Measurements from ENCODE around the gene PRKN. TPM values are rescaled to one million over a fixed set of nuclear protein-coding genes. Genes with fewer than 3 reads are reported as not detected.
"Not testable (repeated sequence)": the region's sequence is repeated elsewhere in the genome, so short reads cannot be mapped to it uniquely, and the experiment has no call there.

PRKN gene
- total RNA-seq, 3 donors from 2014 or later = 5.2 to 10.2 (median 8.1) TPM

DNA sequence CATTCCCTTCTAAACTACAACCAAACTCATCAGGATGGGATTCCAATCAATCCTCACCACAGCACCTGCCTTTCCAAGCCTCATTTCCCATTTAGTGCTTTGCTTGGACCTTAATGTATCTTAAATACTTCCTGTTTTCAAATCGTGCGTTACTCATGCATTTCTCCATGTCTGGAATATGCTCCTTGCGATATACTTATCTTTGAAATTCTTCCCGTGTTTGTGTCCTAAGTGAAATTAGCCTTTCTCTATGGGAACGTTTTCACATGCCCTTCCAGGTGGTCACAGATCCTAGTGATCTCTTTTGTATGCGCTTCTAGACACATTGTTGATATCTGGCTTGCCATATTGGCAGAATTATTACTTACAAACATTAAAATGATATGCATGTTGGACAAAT, 833.1 kb downstream of the PRKN start:
- no peak for DNase-seq
- intact Hi-C loops (cut with DNase I, micrococcal nuclease) = no loop called here
- no peak overlapping the region for H3K4me3 ChIP-seq
- TF ChIP-seq, protein P1, sequence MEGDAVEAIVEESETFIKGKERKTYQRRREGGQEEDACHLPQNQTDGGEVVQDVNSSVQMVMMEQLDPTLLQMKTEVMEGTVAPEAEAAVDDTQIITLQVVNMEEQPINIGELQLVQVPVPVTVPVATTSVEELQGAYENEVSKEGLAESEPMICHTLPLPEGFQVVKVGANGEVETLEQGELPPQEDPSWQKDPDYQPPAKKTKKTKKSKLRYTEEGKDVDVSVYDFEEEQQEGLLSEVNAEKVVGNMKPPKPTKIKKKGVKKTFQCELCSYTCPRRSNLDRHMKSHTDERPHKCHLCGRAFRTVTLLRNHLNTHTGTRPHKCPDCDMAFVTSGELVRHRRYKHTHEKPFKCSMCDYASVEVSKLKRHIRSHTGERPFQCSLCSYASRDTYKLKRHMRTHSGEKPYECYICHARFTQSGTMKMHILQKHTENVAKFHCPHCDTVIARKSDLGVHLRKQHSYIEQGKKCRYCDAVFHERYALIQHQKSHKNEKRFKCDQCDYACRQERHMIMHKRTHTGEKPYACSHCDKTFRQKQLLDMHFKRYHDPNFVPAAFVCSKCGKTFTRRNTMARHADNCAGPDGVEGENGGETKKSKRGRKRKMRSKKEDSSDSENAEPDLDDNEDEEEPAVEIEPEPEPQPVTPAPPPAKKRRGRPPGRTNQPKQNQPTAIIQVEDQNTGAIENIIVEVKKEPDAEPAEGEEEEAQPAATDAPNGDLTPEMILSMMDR (IDR thresholded peaks at IDR 0.05) = no peak
- no peak for ATAC-seq
- no peaks in the 10 kb centered on the region for H3K9me3 ChIP-seq
- no peaks in the 10 kb centered on the region for H3K36me3 ChIP-seq (ENCODE audit: low read depth)
- H3K4me1 ChIP-seq (ENCODE audit: low read depth) = no peaks in the 10 kb centered on the region

DNA sequence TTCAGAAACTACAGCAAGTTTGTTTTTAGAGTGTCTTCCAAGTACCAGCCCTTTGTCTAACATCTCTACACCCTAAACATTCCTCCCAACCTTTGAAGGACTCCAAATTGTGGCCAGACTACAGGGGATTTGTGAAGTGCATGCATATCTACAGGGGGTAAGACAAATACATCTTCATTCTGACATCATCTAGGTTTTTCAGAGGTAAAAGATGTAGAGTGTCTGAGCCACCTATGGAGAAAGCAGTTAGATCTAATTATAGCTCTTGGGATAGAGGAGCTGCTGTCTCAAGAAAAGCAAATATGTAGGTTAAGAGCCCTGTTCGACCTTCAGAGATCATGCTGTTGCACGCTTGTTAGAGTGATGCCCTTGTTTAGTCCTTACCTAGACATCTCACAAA, 836.0 kb downstream of the PRKN start:
- DNase-seq (no peak), ATAC-seq (no peak)
- TF ChIP-seq, protein P1 (IDR thresholded peaks at IDR 0.05) = no peak
- H3K4me3 ChIP-seq = no peak overlapping the region
- H3K36me3 ChIP-seq (ENCODE audit: low read depth) = no peaks in the 10 kb centered on the region
- H3K4me1 ChIP-seq (ENCODE audit: low read depth) = no peaks in the 10 kb centered on the region
- intact Hi-C loops (cut with DNase I, micrococcal nuclease) = no loop called here
- no peaks in the 10 kb centered on the region for H3K9me3 ChIP-seq

DNA sequence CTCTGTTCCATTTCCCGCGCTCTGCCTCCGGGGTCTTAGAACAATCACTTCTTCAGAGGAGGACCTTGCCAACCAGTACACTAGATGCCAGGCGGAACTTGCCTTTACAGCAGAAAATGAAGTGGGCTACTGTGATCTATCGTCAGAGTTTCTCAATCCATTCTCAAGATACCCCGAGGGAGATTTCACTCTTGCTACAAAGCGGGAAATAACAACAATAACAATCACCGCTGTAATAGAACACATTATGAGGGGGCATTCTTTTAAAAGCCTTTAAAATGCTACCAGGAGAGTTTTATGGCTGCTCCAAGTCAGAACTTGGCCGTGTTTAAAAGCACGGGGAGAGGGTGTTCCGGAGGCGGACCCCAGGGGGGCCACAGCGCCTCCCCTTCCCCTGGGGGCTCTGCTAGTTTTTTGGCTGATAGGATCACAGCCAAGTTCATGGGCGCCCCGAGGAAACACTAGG, 836.7 kb downstream of the PRKN start:
- H3K36me3 ChIP-seq (ENCODE audit: low read depth) = no peaks in the 10 kb centered on the region
- ATAC-seq = no peak
- intact Hi-C loops (cut with DNase I, micrococcal nuclease) = no loop called here
- H3K9me3 ChIP-seq = no peaks in the 10 kb centered on the region
- H3K4me3 ChIP-seq = no peak overlapping the region
- TF ChIP-seq, protein P1 (IDR thresholded peaks at IDR 0.05) = no peak
- H3K4me1 ChIP-seq (ENCODE audit: low read depth) = no peaks in the 10 kb centered on the region
- no peak for DNase-seq

DNA sequence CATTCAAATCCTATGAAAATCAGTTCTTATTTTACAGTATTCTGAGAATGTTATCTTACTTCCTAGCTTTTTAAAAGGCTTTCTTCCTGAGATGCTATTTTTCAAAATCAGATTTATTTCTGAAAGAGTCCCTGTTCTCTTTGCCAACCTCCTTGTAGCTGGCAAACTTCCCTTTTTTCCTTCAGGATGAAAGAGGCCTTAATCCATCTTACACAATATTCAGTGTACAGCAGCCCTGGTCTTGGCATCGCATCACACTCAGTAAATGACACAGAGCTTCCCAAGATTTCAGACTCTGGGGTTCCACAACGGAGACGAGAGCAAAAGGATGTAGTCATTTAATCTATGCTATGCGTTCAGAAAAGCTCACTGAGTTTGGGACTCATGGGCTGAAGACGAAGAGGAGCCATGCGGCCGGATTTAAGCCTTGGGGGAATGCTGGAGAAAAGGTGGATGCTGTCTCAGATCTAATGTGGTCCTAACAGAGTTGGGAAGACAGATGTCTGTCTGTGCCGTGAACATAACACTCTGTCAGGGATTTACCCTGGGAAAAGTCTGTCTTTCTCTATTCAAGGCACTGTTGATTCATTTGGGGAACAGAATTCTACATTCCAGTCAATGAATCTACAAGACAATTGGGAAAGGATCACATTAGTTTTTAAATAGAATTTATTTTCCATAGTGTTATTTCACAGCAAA, 837.3 kb downstream of the PRKN start:
- Histone ChIP-seq H3K36me3 (ENCODE audit: low read depth) (no peaks in the 10 kb centered on the region), H3K9me3 (no peaks in the 10 kb centered on the region), H3K4me1 (ENCODE audit: low read depth) (no peaks in the 10 kb centered on the region), H3K4me3 (no peak overlapping the region)
- intact Hi-C loops (cut with DNase I, micrococcal nuclease) = no loop called here
- ATAC-seq = no peak
- TF ChIP-seq, protein P1 (IDR thresholded peaks at IDR 0.05) = no peak
- DNase-seq = no peak

DNA sequence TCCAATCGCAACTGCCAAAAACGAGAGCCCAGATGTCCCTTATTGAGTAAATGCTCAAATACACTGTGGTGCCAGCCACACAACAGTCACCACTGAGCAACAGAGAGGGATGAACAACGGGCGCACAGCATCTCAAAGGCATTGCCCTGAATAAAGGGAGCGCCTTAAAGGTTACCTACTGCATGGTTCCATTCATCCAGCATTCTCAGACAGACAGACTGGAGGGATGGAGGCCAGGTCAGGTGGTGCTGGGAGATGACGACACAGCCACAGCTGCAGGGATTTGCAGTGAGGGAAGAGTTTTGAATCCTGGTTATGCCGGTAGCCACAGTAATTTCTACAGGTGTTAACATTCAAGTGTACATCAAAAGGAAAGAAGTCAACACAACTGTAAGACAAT, 838.2 kb downstream of the PRKN start:
- intact Hi-C loops (cut with DNase I, micrococcal nuclease) = no loop called here
- no peak overlapping the region for H3K4me3 ChIP-seq
- no peaks in the 10 kb centered on the region for H3K9me3 ChIP-seq
- ATAC-seq = no peak
- H3K4me1 ChIP-seq (ENCODE audit: low read depth) = no peaks in the 10 kb centered on the region
- H3K36me3 ChIP-seq (ENCODE audit: low read depth) = no peaks in the 10 kb centered on the region
- TF ChIP-seq, protein P1 (IDR thresholded peaks at IDR 0.05) = no peak
- no peak for DNase-seq

DNA sequence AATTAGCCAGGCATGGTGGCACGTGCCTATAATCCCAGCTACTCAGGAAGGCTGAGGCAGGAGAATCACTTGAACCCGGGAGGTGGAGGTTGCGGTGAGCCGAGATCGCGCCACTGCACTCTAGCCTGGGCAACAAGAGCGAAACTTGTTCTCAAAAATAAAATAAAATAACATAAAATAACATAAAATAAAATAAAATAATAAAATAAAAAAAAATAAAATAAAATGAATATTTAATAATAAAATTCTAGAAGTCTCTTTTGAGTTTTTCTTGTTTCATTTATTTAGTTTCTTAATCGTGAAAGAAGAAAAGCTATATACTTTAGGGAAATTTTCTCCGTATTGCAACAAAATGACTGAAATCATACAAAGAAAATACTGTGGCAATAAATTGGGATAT, 841.0 kb downstream of the PRKN start:
- DNase-seq; intact Hi-C loops (cut with DNase I, micrococcal nuclease); H3K36me3 ChIP-seq (ENCODE audit: low read depth); H3K4me1 ChIP-seq (ENCODE audit: low read depth); H3K9me3 ChIP-seq; ATAC-seq; H3K4me3 ChIP-seq: not testable (repeated sequence)
